ENCODE measurements around the gene LRRTM4. TPM values are rescaled to one million over a fixed set of nuclear protein-coding genes. Genes with fewer than 3 reads are reported as not detected.
A peak's percentile ranks its signal among the peaks of the same experiment; 100 is the strongest.
"Not testable (repeated sequence)": the region's sequence is repeated elsewhere in the genome, so short reads cannot be mapped to it uniquely, and the experiment has no call there.

The LRRTM4 gene
- polyA plus RNA-seq, 4 donors = 0.33 to 2.5 (median 1.3) TPM

DNA sequence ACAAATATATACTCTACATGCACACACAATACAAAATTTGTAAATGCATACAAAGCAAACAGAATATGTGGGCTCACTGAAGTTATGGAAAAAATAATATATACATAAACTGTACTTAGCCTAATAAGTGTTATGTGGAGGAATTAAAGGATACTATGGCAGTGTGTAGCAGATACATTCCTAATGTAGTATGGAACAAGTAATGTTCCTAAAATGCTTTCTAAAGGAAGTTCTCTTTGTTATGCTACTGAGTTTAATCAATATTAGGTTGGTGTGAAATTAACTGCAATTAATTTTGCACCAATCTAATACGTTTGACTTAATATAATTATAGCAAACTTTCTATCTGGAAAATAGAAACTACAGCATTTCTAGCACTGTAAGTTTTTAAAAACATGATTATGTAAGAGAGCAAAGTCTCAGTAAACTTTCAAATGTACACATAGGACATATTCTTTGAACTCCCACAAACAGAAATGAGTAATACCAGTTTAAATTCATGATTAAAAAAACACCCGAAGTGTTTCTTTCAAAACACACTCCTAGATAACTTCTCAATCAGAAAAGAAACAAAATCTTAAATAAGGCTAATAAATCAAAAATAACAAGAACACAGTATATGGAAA lies 331.3 kb downstream of the LRRTM4 start:
- DNase-seq (ENCODE audit: low read depth in 4 of 4, low spot score in 3 of 4) = no peak

DNA sequence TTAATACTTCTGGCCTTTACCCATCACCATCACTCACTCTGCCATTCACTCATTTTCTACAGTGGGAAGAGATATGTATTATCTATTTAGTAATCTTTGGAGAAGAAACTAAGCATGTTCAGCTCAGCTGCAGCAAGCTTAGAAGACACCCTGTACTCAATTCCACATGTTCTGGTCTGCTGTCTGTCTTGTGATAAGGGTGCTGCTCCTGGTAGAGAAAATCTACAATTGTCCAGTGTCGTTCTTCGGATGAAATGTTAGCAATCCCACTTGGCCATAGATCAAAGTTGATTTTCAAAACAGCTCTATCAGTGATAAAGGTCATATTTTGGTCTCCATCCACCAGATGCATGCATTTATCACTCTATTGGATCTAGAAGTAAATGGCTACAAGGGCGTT lies 337.1 kb downstream of the LRRTM4 start:
- DNase-seq (ENCODE audit: low read depth in 4 of 4, low spot score in 3 of 4) = no peak

- DNase-seq (ENCODE audit: low read depth in 4 of 4, low spot score in 3 of 4) = no peak
Observed at GRCh38 chr2:77179297-77179696, 342.9 kb downstream of the LRRTM4 start.

GRCh38 chr2:77175266-77175780 lies 346.9 kb downstream of the LRRTM4 start:
- DNase-seq (ENCODE audit: low read depth in 4 of 4, low spot score in 3 of 4) = not testable (repeated sequence)

DNA sequence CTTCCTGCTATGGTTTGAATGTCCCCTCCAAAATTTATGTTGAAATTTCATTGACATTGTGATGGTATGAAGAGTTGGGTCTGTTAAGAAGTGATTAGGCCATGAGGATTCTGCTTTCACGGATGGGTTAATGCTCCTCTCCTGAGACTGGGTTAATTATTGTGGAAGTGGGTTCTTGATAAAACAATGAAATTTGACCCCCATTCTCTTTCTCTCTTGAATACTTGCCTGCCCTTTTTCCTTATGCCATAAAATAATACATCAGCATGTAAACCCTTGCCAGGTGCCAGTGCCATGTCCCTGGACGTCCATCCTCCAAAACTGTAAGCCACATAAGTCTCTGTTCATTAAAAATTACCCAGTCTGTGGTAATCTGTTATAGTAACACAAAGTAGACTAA lies 352.8 kb downstream of the LRRTM4 start:
- no peak for DNase-seq (ENCODE audit: low read depth in 4 of 4, low spot score in 3 of 4)

DNA sequence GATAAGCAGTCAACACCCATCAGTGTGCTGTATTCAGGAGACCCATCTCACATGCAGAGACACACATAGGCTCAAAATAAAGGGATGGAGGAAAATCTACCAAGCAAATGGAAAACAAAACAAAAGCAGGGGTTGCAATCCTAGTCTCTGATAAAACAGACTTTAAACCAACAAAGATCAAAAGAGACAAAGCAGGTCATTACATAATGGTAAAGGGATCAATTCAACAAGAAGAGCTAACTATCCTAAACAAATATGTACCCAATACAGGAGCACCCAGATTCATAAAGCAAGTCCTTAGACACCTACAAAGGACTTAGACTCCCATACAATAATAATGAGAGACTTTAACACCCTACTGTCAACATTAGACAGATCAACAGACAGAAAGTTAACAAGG lies 358.2 kb downstream of the LRRTM4 start:
- DNase-seq (ENCODE audit: low read depth in 4 of 4, low spot score in 3 of 4) = not testable (repeated sequence)

- no peak for DNase-seq (ENCODE audit: low read depth in 4 of 4, low spot score in 3 of 4)
Observed at GRCh38 chr2:77161009-77161408, 361.2 kb downstream of the LRRTM4 start.

- DNase-seq (ENCODE audit: low read depth in 4 of 4, low spot score in 3 of 4) = no peak
Observed at GRCh38 chr2:77156599-77156998, 365.6 kb downstream of the LRRTM4 start.

DNA sequence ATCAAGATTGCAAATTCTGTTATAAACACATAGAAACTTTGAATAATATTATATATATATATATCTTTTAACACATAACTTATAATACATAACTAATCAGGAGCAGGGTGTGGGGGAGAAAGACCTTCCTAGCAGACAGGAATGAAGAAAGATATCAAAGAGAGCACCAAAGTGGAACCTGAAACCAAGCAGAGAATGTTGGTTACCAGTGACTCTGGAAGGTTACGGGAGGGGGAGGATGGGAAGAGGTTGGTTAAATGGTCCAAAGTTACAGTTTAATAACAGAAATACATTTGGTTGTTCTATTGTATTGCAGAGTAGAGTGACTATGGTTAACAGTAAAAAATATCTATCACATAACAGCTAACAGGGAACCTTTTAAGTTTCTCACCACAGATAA lies 366.7 kb downstream of the LRRTM4 start:
- peak in 1 of 4 donors; percentile 9 for DNase-seq (ENCODE audit: low read depth in 4 of 4, low spot score in 3 of 4)

- DNase-seq (ENCODE audit: low read depth in 4 of 4, low spot score in 3 of 4) = no peak
Observed at GRCh38 chr2:77149565-77149964, 372.6 kb downstream of the LRRTM4 start.

- DNase-seq (ENCODE audit: low read depth in 4 of 4, low spot score in 3 of 4) = peak in 1 of 4 donors; percentile 6
Observed at GRCh38 chr2:77147153-77147552, 375.0 kb downstream of the LRRTM4 start.

GRCh38 chr2:77144772-77145171 lies 377.4 kb downstream of the LRRTM4 start:
- DNase-seq (ENCODE audit: low read depth in 4 of 4, low spot score in 3 of 4) = no peak

- DNase-seq (ENCODE audit: low read depth in 4 of 4, low spot score in 3 of 4) = no peak
Observed at GRCh38 chr2:77142141-77142540, 380.0 kb downstream of the LRRTM4 start.

- not testable (repeated sequence) for DNase-seq (ENCODE audit: low read depth in 4 of 4, low spot score in 3 of 4)
Observed at GRCh38 chr2:77128479-77128878, 393.7 kb downstream of the LRRTM4 start.

- no peak for DNase-seq (ENCODE audit: low read depth in 4 of 4, low spot score in 3 of 4)
Observed at GRCh38 chr2:77127345-77127744, 394.8 kb downstream of the LRRTM4 start.

GRCh38 chr2:77121518-77121917 lies 400.7 kb downstream of the LRRTM4 start:
- DNase-seq (ENCODE audit: low read depth in 4 of 4, low spot score in 3 of 4) = no peak

DNA sequence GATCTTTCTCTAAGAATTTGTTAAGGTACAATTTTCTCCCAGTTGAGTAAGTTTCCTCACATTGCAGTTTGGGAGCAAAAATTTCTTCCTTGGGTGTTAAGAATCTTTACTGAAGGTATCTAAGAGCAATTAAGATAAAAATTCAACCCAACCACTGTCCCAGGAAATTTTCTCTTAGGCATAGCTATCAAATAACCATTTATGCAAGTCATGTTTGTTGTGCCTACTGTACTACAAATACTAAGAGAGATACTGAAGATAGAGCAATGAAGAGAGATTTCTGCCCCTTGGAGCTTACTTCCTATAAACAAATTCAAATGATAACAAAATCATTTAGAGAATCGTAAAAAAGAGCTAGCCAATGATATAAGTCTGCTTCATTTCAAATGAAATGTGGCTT lies 402.8 kb downstream of the LRRTM4 start:
- DNase-seq (ENCODE audit: low read depth in 4 of 4, low spot score in 3 of 4) = no peak

DNA sequence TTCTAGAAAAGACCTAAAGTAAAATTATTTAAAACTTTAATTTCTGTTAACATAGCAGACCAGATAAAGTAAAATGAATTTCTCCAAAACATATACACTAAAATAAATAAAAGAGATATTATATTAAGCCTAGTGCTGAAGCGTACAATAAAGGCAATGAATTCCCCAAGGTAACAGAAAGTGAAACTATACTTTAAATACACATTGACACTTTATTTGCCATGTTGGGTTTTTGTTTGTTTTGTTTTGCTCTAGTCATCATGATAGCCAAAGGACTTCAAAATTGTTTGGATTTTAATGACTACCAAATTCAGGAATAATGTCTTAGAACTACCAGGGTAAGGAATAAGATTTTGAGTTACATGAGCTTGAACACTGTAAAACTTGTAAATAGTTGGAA lies 413.3 kb downstream of the LRRTM4 start:
- no peak for DNase-seq (ENCODE audit: low read depth in 4 of 4, low spot score in 3 of 4)

GRCh38 chr2:77105008-77105407 lies 417.2 kb downstream of the LRRTM4 start:
- no peak for DNase-seq (ENCODE audit: low read depth in 4 of 4, low spot score in 3 of 4)

- no peak for DNase-seq (ENCODE audit: low read depth in 4 of 4, low spot score in 3 of 4)
Observed at GRCh38 chr2:77104554-77104953, 417.6 kb downstream of the LRRTM4 start.

DNA sequence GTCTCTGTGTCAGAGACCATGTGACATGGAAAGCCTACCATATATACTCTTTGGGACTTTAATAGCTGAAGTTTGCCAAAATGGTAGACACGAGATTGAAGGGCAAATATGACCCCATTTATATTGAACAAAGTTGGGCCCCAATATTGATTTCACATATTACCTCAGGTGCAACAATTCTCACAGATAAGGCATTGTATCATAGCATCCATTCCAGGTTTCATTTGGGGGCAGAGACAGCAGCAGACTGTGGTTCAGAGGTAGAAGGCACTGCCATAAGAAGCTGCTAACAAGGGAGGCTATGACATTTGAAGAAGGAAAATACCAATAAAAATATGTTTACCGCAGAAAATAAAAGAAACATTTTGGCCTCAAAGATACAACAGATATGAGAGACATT lies 419.2 kb downstream of the LRRTM4 start:
- DNase-seq (ENCODE audit: low read depth in 4 of 4, low spot score in 3 of 4) = no peak

- no peak for DNase-seq (ENCODE audit: low read depth in 4 of 4, low spot score in 3 of 4)
Observed at GRCh38 chr2:77101796-77102452, 420.3 kb downstream of the LRRTM4 start.
